ENCODE results near the gene B3GAT1.

GRCh38 chr11:134364261-134364660 is 47.8 kb downstream of the B3GAT1 start:
- TF ChIP-seq ZNF274 (IDR thresholded peaks at IDR 0.05; ENCODE audit: low read depth, low read length) (no peak), CTCF (IDR thresholded peaks at IDR 0.05 in 2 of 3, conservative IDR thresholded peaks at IDR 0.05 in 1 of 3; ENCODE audit: borderline replicate concordance in 1 of 3, insufficient read depth in 1 of 3, low read depth in 2 of 3, low read length in 2 of 3) (no peak), POLR2AphosphoS5 (IDR thresholded peaks at IDR 0.05; ENCODE audit: low read depth, low read length) (no peak), SP1 (IDR thresholded peaks at IDR 0.05; ENCODE audit: low read depth) (no peak), POLR2A (IDR thresholded peaks at IDR 0.05; ENCODE audit: borderline replicate concordance, extremely low read depth, insufficient read depth, insufficient read length) (no peak), EGR1 (IDR thresholded peaks at IDR 0.05; ENCODE audit: low read depth) (no peak), YY1 (IDR thresholded peaks at IDR 0.05; ENCODE audit: extremely low read depth, insufficient replicate concordance, low read depth, low read length) (no peak), EZH2 (IDR thresholded peaks at IDR 0.05) (no peak), ELF1 (IDR thresholded peaks at IDR 0.05; ENCODE audit: borderline replicate concordance, low read depth) (no peak), RAD21 (IDR thresholded peaks at IDR 0.05; ENCODE audit: low read depth) (no peak), ATF3 (IDR thresholded peaks at IDR 0.05) (no peak), JUND (IDR thresholded peaks at IDR 0.05) (no peak), TCF7L2 (IDR thresholded peaks at IDR 0.05; ENCODE audit: borderline replicate concordance, extremely low read depth, insufficient read depth, insufficient read length) (no peak), CEBPB (IDR thresholded peaks at IDR 0.05; ENCODE audit: low read depth) (no peak)

Data from HCT116 (cell line).